Measurements from ENCODE around the gene HNRNPUL2. TPM values are rescaled to one million over a fixed set of nuclear protein-coding genes. Genes with fewer than 3 reads are reported as not detected.

Gene HNRNPUL2
- total and polyA plus RNA-seq, 2 of the 4 experiments (the other 2 are of a cell fraction): 3.9 to 30.2 TPM

DNA sequence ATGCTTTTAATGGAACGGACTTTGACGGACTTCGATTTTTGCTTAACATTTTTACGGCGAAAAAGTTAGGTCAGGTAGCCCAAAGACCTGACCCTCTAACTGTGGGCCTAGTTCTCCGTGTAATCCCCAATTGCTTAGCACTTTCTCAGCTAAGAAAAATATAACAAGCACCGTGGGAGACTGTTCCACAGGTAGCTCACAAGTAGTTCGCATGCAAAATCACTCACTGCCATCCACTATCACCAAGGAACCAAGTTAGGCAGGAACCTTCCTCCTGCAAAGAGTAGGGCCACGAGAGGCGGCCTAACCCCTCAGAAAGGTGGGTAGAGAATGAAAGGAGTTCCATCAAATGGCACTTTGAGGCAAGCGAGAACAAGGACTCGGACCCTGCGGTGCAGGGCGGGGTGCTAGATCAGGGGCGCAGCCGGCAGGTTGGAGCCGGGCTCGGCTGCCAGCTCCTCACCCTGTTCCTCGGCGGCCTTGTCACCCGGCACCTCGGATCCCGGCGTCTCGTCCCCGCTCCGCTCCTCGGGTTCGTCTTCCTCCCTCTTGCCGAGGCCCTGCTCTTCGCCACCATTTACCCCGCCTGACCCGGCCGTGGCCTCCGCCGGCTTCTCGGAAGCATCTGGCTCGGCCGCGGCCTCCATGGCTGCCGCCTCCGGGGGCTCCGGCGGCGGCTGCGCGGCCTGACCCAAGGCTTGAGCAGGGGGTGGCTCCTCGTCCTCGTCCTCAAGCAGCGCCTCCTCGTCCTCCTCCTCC lies 922 bp downstream of the HNRNPUL2 start:
- Histone ChIP-seq H2AFZ (replicated peaks; ENCODE audit: low read length, poor library complexity) (peak overlapping the region; percentile 92), H2BK5ac (ENCODE audit: low read depth, low read length, poor library complexity, severe bottlenecking) (peak overlapping the region; percentile 97), H3K36me3 (ENCODE audit: control insufficient read depth, insufficient read depth, low read length) (peaks cover 22% of the 10 kb centered on the region), H4K91ac (ENCODE audit: insufficient read depth, low read depth, low read length) (peak overlapping the region; percentile 52), H3K9me1 (ENCODE audit: insufficient read depth, low read length) (peaks cover 4% of the 10 kb centered on the region; the same call in 1 of the 2 replicates), H3K9me3 (ENCODE audit: control insufficient read depth, insufficient read depth, low read length) (no peaks in the 10 kb centered on the region), H4K8ac (ENCODE audit: low read depth in 2 of 2, low read length in 2 of 2) (peak overlapping the region in 1 of 2 experiments; percentile 31; a peak in 2 of 4 replicates), H2AK5ac (ENCODE audit: low read depth, low read length) (peak overlapping the region; percentile 61), H4K5ac (ENCODE audit: low read depth, low read length) (no peak overlapping the region), H3K23ac (ENCODE audit: low read depth, low read length) (peak overlapping the region; percentile 88), H3K27ac (ENCODE audit: insufficient read depth, low read length) (peak overlapping the region; percentile 96), H3K4me3 (ENCODE audit: insufficient read depth, low read depth, low read length) (peak overlapping the region; percentile 85), H2BK120ac (ENCODE audit: low read depth, low read length) (no peak overlapping the region), H4K20me1 (ENCODE audit: insufficient read depth, low read length) (peaks cover 48% of the 10 kb centered on the region), H3K56ac (ENCODE audit: extremely low read depth, insufficient read depth, low read length) (peak overlapping the region; percentile 79), H3K9ac (ENCODE audit: low read depth, low read length) (peak overlapping the region; percentile 87), H3K14ac (replicated peaks; ENCODE audit: low read depth, low read length) (peak overlapping the region; percentile 82), H3K27me3 (ENCODE audit: control insufficient read depth, insufficient read depth, low read length) (no peaks in the 10 kb centered on the region), H2BK15ac (ENCODE audit: low read depth, low read length) (no peak overlapping the region), H3K18ac (ENCODE audit: low read depth, low read length) (no peak overlapping the region), H3K4me2 (ENCODE audit: low read depth, low read length) (peak overlapping the region; percentile 99), H3K79me1 (ENCODE audit: low read depth in 1 of 2, low read length in 2 of 2) (peaks cover 21 to 38% of the 10 kb centered on the region in 2 experiments), H2AK9ac (replicated peaks; ENCODE audit: low read depth, low read length, poor library complexity) (peak overlapping the region; percentile 76), H2BK20ac (ENCODE audit: low read depth, low read length) (no peak overlapping the region), H3K4me1 (ENCODE audit: control insufficient read depth, insufficient read depth, low read length) (peaks cover 6% of the 10 kb centered on the region), H3K4ac (ENCODE audit: low read depth, low read length) (peak overlapping the region; percentile 69)
- TF ChIP-seq RAD21 (IDR thresholded peaks at IDR 0.05; ENCODE audit: low read length) (no peak), BHLHE40 (IDR thresholded peaks at IDR 0.05; ENCODE audit: low read depth, low read length) (no peak), RCOR1 (IDR thresholded peaks at IDR 0.05; ENCODE audit: insufficient replicate concordance, low read length) (no peak), CEBPB (IDR thresholded peaks at IDR 0.05; ENCODE audit: low read depth, low read length) (no peak), MAFK (IDR thresholded peaks at IDR 0.05; ENCODE audit: low read depth, low read length) (no peak), NFE2L2 (IDR thresholded peaks at IDR 0.05; ENCODE audit: low read depth, low read length) (no peak), CHD1 (IDR thresholded peaks at IDR 0.05; ENCODE audit: low read depth, low read length) (no peak), MAZ (IDR thresholded peaks at IDR 0.05; ENCODE audit: borderline replicate concordance, low read depth, low read length) (no peak), POLR2A (IDR thresholded peaks at IDR 0.05; ENCODE audit: low read depth, low read length) (no peak)
- TF ChIP-seq, protein P1, sequence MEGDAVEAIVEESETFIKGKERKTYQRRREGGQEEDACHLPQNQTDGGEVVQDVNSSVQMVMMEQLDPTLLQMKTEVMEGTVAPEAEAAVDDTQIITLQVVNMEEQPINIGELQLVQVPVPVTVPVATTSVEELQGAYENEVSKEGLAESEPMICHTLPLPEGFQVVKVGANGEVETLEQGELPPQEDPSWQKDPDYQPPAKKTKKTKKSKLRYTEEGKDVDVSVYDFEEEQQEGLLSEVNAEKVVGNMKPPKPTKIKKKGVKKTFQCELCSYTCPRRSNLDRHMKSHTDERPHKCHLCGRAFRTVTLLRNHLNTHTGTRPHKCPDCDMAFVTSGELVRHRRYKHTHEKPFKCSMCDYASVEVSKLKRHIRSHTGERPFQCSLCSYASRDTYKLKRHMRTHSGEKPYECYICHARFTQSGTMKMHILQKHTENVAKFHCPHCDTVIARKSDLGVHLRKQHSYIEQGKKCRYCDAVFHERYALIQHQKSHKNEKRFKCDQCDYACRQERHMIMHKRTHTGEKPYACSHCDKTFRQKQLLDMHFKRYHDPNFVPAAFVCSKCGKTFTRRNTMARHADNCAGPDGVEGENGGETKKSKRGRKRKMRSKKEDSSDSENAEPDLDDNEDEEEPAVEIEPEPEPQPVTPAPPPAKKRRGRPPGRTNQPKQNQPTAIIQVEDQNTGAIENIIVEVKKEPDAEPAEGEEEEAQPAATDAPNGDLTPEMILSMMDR (conservative IDR thresholded peaks at IDR 0.05; ENCODE audit: low read depth, low read length): no peak
- TF ChIP-seq, protein P2, sequence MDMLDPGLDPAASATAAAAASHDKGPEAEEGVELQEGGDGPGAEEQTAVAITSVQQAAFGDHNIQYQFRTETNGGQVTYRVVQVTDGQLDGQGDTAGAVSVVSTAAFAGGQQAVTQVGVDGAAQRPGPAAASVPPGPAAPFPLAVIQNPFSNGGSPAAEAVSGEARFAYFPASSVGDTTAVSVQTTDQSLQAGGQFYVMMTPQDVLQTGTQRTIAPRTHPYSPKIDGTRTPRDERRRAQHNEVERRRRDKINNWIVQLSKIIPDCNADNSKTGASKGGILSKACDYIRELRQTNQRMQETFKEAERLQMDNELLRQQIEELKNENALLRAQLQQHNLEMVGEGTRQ (IDR thresholded peaks at IDR 0.05; ENCODE audit: low read depth, low read length): no peak
- TF ChIP-seq, protein P3, sequence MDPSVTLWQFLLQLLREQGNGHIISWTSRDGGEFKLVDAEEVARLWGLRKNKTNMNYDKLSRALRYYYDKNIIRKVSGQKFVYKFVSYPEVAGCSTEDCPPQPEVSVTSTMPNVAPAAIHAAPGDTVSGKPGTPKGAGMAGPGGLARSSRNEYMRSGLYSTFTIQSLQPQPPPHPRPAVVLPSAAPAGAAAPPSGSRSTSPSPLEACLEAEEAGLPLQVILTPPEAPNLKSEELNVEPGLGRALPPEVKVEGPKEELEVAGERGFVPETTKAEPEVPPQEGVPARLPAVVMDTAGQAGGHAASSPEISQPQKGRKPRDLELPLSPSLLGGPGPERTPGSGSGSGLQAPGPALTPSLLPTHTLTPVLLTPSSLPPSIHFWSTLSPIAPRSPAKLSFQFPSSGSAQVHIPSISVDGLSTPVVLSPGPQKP (IDR thresholded peaks at IDR 0.05; ENCODE audit: borderline replicate concordance, low read depth, low read length): no peak
- POLR2A ChIA-PET (ENCODE audit: unreplicated experiment): interaction anchor here (1.0 to 1.2 kb wide), 2 partner anchors 20 to 27 kb away, joined by 6 to 11 read pairs; partner anchors contain the start of gene ZBTB3
- CTCF ChIA-PET: no interaction called here
- DNase-seq: no peak
- 1% methylated on average over 32 of the region's 51 CpGs; no CpG with 5 or more reads in 1 of the 2 experiments for WGBS, 2 experiments (ENCODE audit: extremely low coverage in 2 of 2, insufficient read length in 1 of 2)
- no TSS peak for BruUV-seq (replicated peaks)
- in situ Hi-C loops (cut with MboI; ENCODE audit: low sequenced_read_pairs) (no loop called here), intact Hi-C loops (cut with micrococcal nuclease) (loop anchor here (5.0 kb wide), 2 partner anchors 36 to 136 kb away; partner anchors contain the start of gene POLR2G), dilution Hi-C loops (cut with HindIII; ENCODE audit: low sequenced_read_pairs, unreplicated experiment) (no loop called here)
- no peak for ATAC-seq (ENCODE audit: low read depth)

All from IMR-90 (cell line).